HG03060 (cell line): ENCODE measurements around the gene ZNF354C.
"Not testable (repeated sequence)": the region's sequence is repeated elsewhere in the genome, so short reads cannot be mapped to it uniquely, and the experiment has no call there.

Source experiments
- ATAC-seq: cut with Tn5 transposase; IDR thresholded peaks from one replicate; pipeline ENCODE4 v1.9.1; 2021; ENCODE audit warnings: low read depth, moderate number of reproducible peaks; ENCODE audit not compliant: unreplicated experiment

Gene ZNF354C

GRCh38 chr5:179060116-179061008 is at the start of gene ZNF354C:
Gene ZNF354C (plus strand): TSS chr5:179060373. CDS start chr5:179062069, 1,696 bp downstream.
- peak; percentile 78 for ATAC-seq

- peak; percentile 89 for ATAC-seq
Observed at GRCh38 chr5:179023528-179024189, 36.5 kb upstream of the ZNF354C start, which contains the start of gene ZNF879. Gene ZNF879 (plus strand): TSS chr5:179023804. CDS start chr5:179025005, 1,201 bp downstream.

- ATAC-seq = no peak
Observed at GRCh38 chr5:179033004-179033580, 27.1 kb upstream of the ZNF354C start.

- no peak for ATAC-seq
Observed at GRCh38 chr5:179044765-179045164, 15.4 kb upstream of the ZNF354C start.

- no peak for ATAC-seq
Observed at GRCh38 chr5:179051784-179052183, 8.4 kb upstream of the ZNF354C start.

- no peak for ATAC-seq
Observed at GRCh38 chr5:179054036-179054785, 6.0 kb upstream of the ZNF354C start.

GRCh38 chr5:179054876-179055275 is 5.3 kb upstream of the ZNF354C start:
- no peak for ATAC-seq

GRCh38 chr5:179055436-179055835 is 4.7 kb upstream of the ZNF354C start:
- ATAC-seq = no peak

- no peak for ATAC-seq
Observed at GRCh38 chr5:179055841-179056240, 4.3 kb upstream of the ZNF354C start.

GRCh38 chr5:179061025-179061424 is 852 bp downstream of the ZNF354C start:
- ATAC-seq = no peak

- no peak for ATAC-seq
Observed at GRCh38 chr5:179065703-179066102, 5.5 kb downstream of the ZNF354C start.

- ATAC-seq = no peak
Observed at GRCh38 chr5:179079165-179079987, 19.2 kb downstream of the ZNF354C start.

- ATAC-seq = no peak
Observed at GRCh38 chr5:179080724-179081123, 20.6 kb downstream of the ZNF354C start.

GRCh38 chr5:179089502-179089901 is 29.3 kb downstream of the ZNF354C start:
- no peak for ATAC-seq

- ATAC-seq = not testable (repeated sequence)
Observed at GRCh38 chr5:179101282-179101681, 41.1 kb downstream of the ZNF354C start.

GRCh38 chr5:179110528-179110927 is 50.4 kb downstream of the ZNF354C start:
- no peak for ATAC-seq

- ATAC-seq = no peak
Observed at GRCh38 chr5:179111267-179112207, 51.4 kb downstream of the ZNF354C start.

- ATAC-seq = no peak
Observed at GRCh38 chr5:179112469-179113142, 52.4 kb downstream of the ZNF354C start.
